IMR-90 (cell line): ENCODE measurements around the gene SH3BP4. TPM values are rescaled to one million over a fixed set of nuclear protein-coding genes. Genes with fewer than 3 reads are reported as not detected.
A peak's percentile ranks its signal among the peaks of the same experiment; 100 is the strongest.

ENCODE experiments used
- ATAC-seq: fragments of 200-7000 bp; cut with Tn5 transposase; 2 replicates; pipeline ENCODE4 v1.9.1; 2020; ENCODE audit warnings: low read depth, mild to moderate bottlenecking, moderate library complexity
- BruUV-seq: library from RNA; stranded (reverse); fragments of 400-500 nt; replicated peaks from 2 replicates; lab custom pipeline; 2021; lab: Mats Ljungman, UMichigan
- CTCF ChIA-PET: fragments of 300-600 bp; formaldehyde crosslinking; extraction: SDS; loops from one replicate; lab custom pipeline; 2021; ENCODE audit warnings: antibody characterized with exemption; lab: Yijun Ruan, JAX
- POLR2A ChIA-PET: fragments of 300-600 bp; sonication (Branson Sonifier 250); formaldehyde crosslinking; loops from one replicate; lab custom pipeline; 2022; ENCODE audit warnings: antibody characterized with exemption; ENCODE audit not compliant: unreplicated experiment; lab: Charles Lee
- DNase-seq: peaks from one replicate; pipeline ENCODE4 v3.0.0; 2013
- H2AFZ ChIP-seq: replicated peaks from 2 replicates; pipeline ENCODE3; 2013; ENCODE audit warnings: low read length, mild to moderate bottlenecking; ENCODE audit not compliant: poor library complexity
- H2AK5ac ChIP-seq: 2 replicates; pipeline ENCODE4 v1.6.1; 2013; ENCODE audit warnings: low read depth, low read length, inconsistent platforms
- H2AK9ac ChIP-seq: replicated peaks from 2 replicates; pipeline ENCODE3; 2013; ENCODE audit warnings: mild to moderate bottlenecking, low read depth, low read length, moderate library complexity; ENCODE audit not compliant: poor library complexity
- H2BK120ac ChIP-seq: 2 replicates; pipeline ENCODE4 v1.6.1; 2013; ENCODE audit warnings: low read depth, low read length, inconsistent platforms
- H2BK15ac ChIP-seq: 3 replicates; pipeline ENCODE4 v1.6.1; 2013; ENCODE audit warnings: low read depth, low read length, inconsistent platforms
- H2BK20ac ChIP-seq: 2 replicates; pipeline ENCODE4 v1.6.1; 2013; ENCODE audit warnings: low read depth, mild to moderate bottlenecking, inconsistent platforms, low read length, moderate library complexity
- H2BK5ac ChIP-seq: 2 replicates; pipeline ENCODE4 v1.6.1; 2013; ENCODE audit warnings: mild to moderate bottlenecking, low read depth, low read length, inconsistent platforms; ENCODE audit not compliant: poor library complexity, severe bottlenecking
- H3K14ac ChIP-seq: replicated peaks from 2 replicates; pipeline ENCODE4 v1.6.1; 2013; ENCODE audit warnings: low read depth, low read length, inconsistent platforms
- H3K18ac ChIP-seq: 2 replicates; pipeline ENCODE4 v1.6.1; 2013; ENCODE audit warnings: low read depth, low read length, control low read depth
- H3K23ac ChIP-seq: 2 replicates; pipeline ENCODE4 v1.6.1; 2013; ENCODE audit warnings: low read depth, low read length, inconsistent platforms
- H3K27ac ChIP-seq: 2 replicates; pipeline ENCODE4 v1.5.1; 2013; ENCODE audit warnings: mild to moderate bottlenecking, control low read depth, low read length; ENCODE audit not compliant: insufficient read depth
- H3K27me3 ChIP-seq: 2 replicates; pipeline ENCODE4 v1.6.1; 2013; ENCODE audit warnings: low read length; ENCODE audit not compliant: control insufficient read depth, insufficient read depth
- H3K36me3 ChIP-seq: 2 replicates; pipeline ENCODE4 v1.6.1; 2013; ENCODE audit warnings: low read length, mixed read lengths; ENCODE audit not compliant: control insufficient read depth, insufficient read depth
- H3K4ac ChIP-seq: 2 replicates; pipeline ENCODE4 v1.6.1; 2013; ENCODE audit warnings: low read depth, low read length, inconsistent platforms
- H3K4me1 ChIP-seq: 2 replicates; pipeline ENCODE4 v1.6.1; 2013; ENCODE audit warnings: low read length, mixed read lengths; ENCODE audit not compliant: control insufficient read depth, insufficient read depth
- H3K4me2 ChIP-seq: 2 replicates; pipeline ENCODE4 v1.6.1; 2013; ENCODE audit warnings: low read depth, mild to moderate bottlenecking, control low read depth, low read length, moderate library complexity
- H3K4me3 ChIP-seq: 2 replicates; pipeline ENCODE4 v1.5.1; 2013; ENCODE audit warnings: low read depth, mild to moderate bottlenecking, control low read depth, low read length, moderate library complexity; ENCODE audit not compliant: insufficient read depth
- H3K56ac ChIP-seq: 2 replicates; pipeline ENCODE4 v1.6.1; 2013; ENCODE audit warnings: low read length, inconsistent platforms; ENCODE audit not compliant: insufficient read depth; ENCODE audit errors: extremely low read depth
- H3K79me1 ChIP-seq, 2 experiments: 2 replicates each; pipeline ENCODE4 v1.6.1; 2013; ENCODE audit warnings: low read length in 2 of 2, inconsistent platforms in 1 of 2, low read depth in 1 of 2
- H3K9ac ChIP-seq: 2 replicates; pipeline ENCODE4 v1.6.1; 2013; ENCODE audit warnings: low read depth, low read length, control low read depth
- H3K9me1 ChIP-seq: 2 replicates; pipeline ENCODE4 v1.6.1; 2013; ENCODE audit warnings: low read length, inconsistent platforms; ENCODE audit not compliant: insufficient read depth
- H3K9me3 ChIP-seq: 2 replicates; pipeline ENCODE4 v1.6.1; 2013; ENCODE audit warnings: low read length; ENCODE audit not compliant: control insufficient read depth, insufficient read depth
- H4K20me1 ChIP-seq: 2 replicates; pipeline ENCODE4 v1.6.1; 2013; ENCODE audit warnings: low read length, inconsistent platforms; ENCODE audit not compliant: insufficient read depth
- H4K5ac ChIP-seq: 2 replicates; pipeline ENCODE4 v1.6.1; 2013; ENCODE audit warnings: mild to moderate bottlenecking, low read depth, low read length, control low read depth
- H4K8ac ChIP-seq, 2 experiments: 2 replicates each; pipeline ENCODE4 v1.6.1; 2013; ENCODE audit warnings: low read depth in 2 of 2, low read length in 2 of 2, control low read depth in 1 of 2, inconsistent platforms in 1 of 2
- H4K91ac ChIP-seq: 2 replicates; pipeline ENCODE4 v1.6.1; 2013; ENCODE audit warnings: low read depth, low read length, inconsistent platforms; ENCODE audit not compliant: insufficient read depth
- BHLHE40 ChIP-seq: fragments of 150-350 bp; IDR thresholded peaks from 2 replicates; pipeline ENCODE4 v1.6.1; 2016; ENCODE audit warnings: mild to moderate bottlenecking, low read depth, low read length
- CHD1 ChIP-seq: IDR thresholded peaks from 2 replicates; pipeline ENCODE4 v1.6.1; 2012; ENCODE audit warnings: low read depth, low read length, improper control_type of control experiment
- ELK1 ChIP-seq: fragments of 150-350 bp; IDR thresholded peaks from 2 replicates; pipeline ENCODE4 v1.6.1; 2016; ENCODE audit warnings: low read depth, mild to moderate bottlenecking, low read length, moderate library complexity, borderline replicate concordance
- MAZ ChIP-seq: IDR thresholded peaks from 2 replicates; pipeline ENCODE4 v1.6.1; 2012; ENCODE audit warnings: low read depth, mild to moderate bottlenecking, low read length, improper control_type of control experiment, moderate library complexity, borderline replicate concordance
- NFE2L2 ChIP-seq: fragments of 150-350 bp; IDR thresholded peaks from 2 replicates; pipeline ENCODE4 v1.6.1; 2016; ENCODE audit warnings: low read depth, mild to moderate bottlenecking, low read length
- SMC3 ChIP-seq: fragments of 150-350 bp; IDR thresholded peaks from 2 replicates; pipeline ENCODE4 v1.6.1; 2016; ENCODE audit warnings: low read depth, mild to moderate bottlenecking, antibody characterized with exemption, low read length, moderate library complexity
- WGBS, 2 experiments: methylation state at CpG; one replicate each; pipeline versions ENCODE4 v1.1.5 to v1.1.7; 2013; ENCODE audit warnings: missing lambda C conversion rate in 2 of 2; ENCODE audit not compliant: insufficient read length in 1 of 2; ENCODE audit errors: extremely low coverage in 2 of 2; 5-methylcytosine and 5-hydroxymethylcytosine counted together
- dilution Hi-C: fragments of 300-500 bp; cut with HindIII; formaldehyde crosslinking; loops from one replicate; pipeline ENCODE4 v1.14.3; 2018; ENCODE audit warnings: low sequenced_read_pairs; ENCODE audit not compliant: unreplicated experiment
- in situ Hi-C: fragments of 300-500 bp; cut with MboI; formaldehyde crosslinking; loops from 3 replicates; pipeline ENCODE4 v1.14.3; 2019; ENCODE audit warnings: low sequenced_read_pairs, inconsistent platforms, mixed read lengths
- intact Hi-C: fragments of 100-400 bp; cut with micrococcal nuclease; formaldehyde crosslinking; loops from 2 replicates; pipeline ENCODE4 v1.10.0; 2022
- polyA plus RNA-seq, 3 experiments: library from polyadenylated mRNA; depleted of rRNA; stranded (reverse); fragments of >200 nt; gene quantifications; 2 replicates each; pipeline ENCODE4 v1.2.3, GENCODE V29; 2012; ENCODE audit warnings: low replicate concordance in 1 of 3
- total RNA-seq: library from RNA; depleted of rRNA; stranded (reverse); fragments of >200 nt; gene quantifications from 2 replicates; pipeline ENCODE4 v1.2.3, GENCODE V29; 2012

SH3BP4 gene
- total and polyA plus RNA-seq, 2 of the 4 experiments (the other 2 are of a cell fraction) = 104 to 122 TPM

- H3K4me1 ChIP-seq = peaks cover 72% of the 10 kb centered on the region
- ChIA-PET POLR2A (no interaction called here), CTCF (interaction anchor here (0.5 kb wide), 1 partner anchor 773 kb away, joined by 3 read pairs; no protein-coding TSS in a partner anchor)
- H3K36me3 ChIP-seq = peaks cover 7% of the 10 kb centered on the region; the same call in 1 of the 2 replicates
- peaks cover 96% of the 10 kb centered on the region for H4K20me1 ChIP-seq
- H3K14ac ChIP-seq = peak overlapping the region; percentile 58; the same call in 1 of the 2 replicates
- H2AK9ac ChIP-seq = peak overlapping the region; percentile 2
- peak overlapping the region; percentile 80; the same call in 2 of the 3 replicates for H2BK15ac ChIP-seq
- no peaks in the 10 kb centered on the region for H3K9me3 ChIP-seq
- H2BK120ac ChIP-seq = peak overlapping the region; percentile 93
- DNase-seq (peak; percentile 60), ATAC-seq (no peak)
- peak overlapping the region; percentile 80 for H4K91ac ChIP-seq
- peak overlapping the region; percentile 96 for H3K4ac ChIP-seq
- H3K18ac ChIP-seq = peak overlapping the region; percentile 7
- peaks cover 79% of the 10 kb centered on the region for H3K9me1 ChIP-seq
- peak overlapping the region; percentile 75 for H2BK5ac ChIP-seq
- H3K23ac ChIP-seq = peak overlapping the region; percentile 56
- H4K8ac ChIP-seq = peak overlapping the region; percentile 76 to 83; a peak in 3 of 4 replicates
- no peaks in the 10 kb centered on the region for H3K27me3 ChIP-seq
- in situ Hi-C loops (no loop called here), intact Hi-C loops (no loop called here), dilution Hi-C loops (no loop called here)
- TF ChIP-seq MAZ = no peak
- no peak for TF ChIP-seq NFE2L2
- no peak for TF ChIP-seq CHD1
- TF ChIP-seq BHLHE40 = no peak
- TF ChIP-seq ELK1 = no peak
- no peak for TF ChIP-seq SMC3
- H3K79me1 ChIP-seq = peaks cover 6 to 96% of the 10 kb centered on the region in 2 experiments; a peak in 3 of 4 replicates
- H3K27ac ChIP-seq = peak overlapping the region; percentile 41
- WGBS, 2 experiments = 89% methylated on average over 8 of the region's 33 CpGs; no CpG with 5 or more reads in 1 of the 2 experiments
- no peak overlapping the region for H3K9ac ChIP-seq
- H3K4me2 ChIP-seq = no peak overlapping the region
- no peak overlapping the region for H2AFZ ChIP-seq
- peak overlapping the region; percentile 6; the same call in 1 of the 2 replicates for H4K5ac ChIP-seq
- no TSS peak for BruUV-seq
- H3K56ac ChIP-seq = no peak overlapping the region
- H2AK5ac ChIP-seq = peak overlapping the region; percentile 65
- H2BK20ac ChIP-seq = peak overlapping the region; percentile 54; the same call in 1 of the 2 replicates
- no peak overlapping the region for H3K4me3 ChIP-seq
These were observed 75.1 kb downstream of the SH3BP4 start for GRCh38 chr2:235026649-235027557.
